GM21528 (cell line): ENCODE measurements around the gene C2orf42.
"Not testable (repeated sequence)": the region's sequence is repeated elsewhere in the genome, so short reads cannot be mapped to it uniquely, and the experiment has no call there.

Source experiments
- ATAC-seq: cut with Tn5 transposase; IDR thresholded peaks from one replicate; pipeline ENCODE4 v1.9.1; 2021; ENCODE audit warnings: mild to moderate bottlenecking, moderate library complexity; ENCODE audit not compliant: unreplicated experiment, low FRiP score

The C2orf42 gene

GRCh38 chr2:70133491-70134322 lies 57.1 kb downstream of the C2orf42 start:
- ATAC-seq: no peak

GRCh38 chr2:70133127-70133452 lies 57.7 kb downstream of the C2orf42 start:
- no peak for ATAC-seq

- ATAC-seq: no peak
These were observed 58.3 kb downstream of the C2orf42 start for GRCh38 chr2:70132244-70133126.

GRCh38 chr2:70131344-70132143 lies 59.3 kb downstream of the C2orf42 start:
- ATAC-seq: not testable (repeated sequence)

DNA sequence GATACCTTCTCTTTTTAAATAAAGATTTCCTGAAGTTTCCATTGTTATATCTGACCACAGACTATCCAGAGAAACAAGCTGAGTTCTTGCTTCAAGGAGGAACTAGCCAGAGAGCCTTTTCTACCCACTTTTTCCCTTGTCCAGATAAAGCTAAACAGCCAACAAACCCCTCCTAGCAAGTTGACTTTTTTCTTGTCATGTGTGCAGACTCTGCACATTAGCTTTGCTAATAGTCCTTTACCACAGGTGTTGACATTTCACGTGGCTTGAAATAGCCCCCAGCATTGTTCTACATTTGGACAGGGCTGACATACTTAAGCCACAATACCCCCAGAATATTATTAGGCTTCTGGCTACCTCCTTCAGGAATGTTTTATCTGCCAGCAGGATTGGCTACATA lies 62.8 kb downstream of the C2orf42 start:
- no peak for ATAC-seq

- ATAC-seq: no peak
These were observed 64.4 kb downstream of the C2orf42 start for GRCh38 chr2:70126413-70126812.

DNA sequence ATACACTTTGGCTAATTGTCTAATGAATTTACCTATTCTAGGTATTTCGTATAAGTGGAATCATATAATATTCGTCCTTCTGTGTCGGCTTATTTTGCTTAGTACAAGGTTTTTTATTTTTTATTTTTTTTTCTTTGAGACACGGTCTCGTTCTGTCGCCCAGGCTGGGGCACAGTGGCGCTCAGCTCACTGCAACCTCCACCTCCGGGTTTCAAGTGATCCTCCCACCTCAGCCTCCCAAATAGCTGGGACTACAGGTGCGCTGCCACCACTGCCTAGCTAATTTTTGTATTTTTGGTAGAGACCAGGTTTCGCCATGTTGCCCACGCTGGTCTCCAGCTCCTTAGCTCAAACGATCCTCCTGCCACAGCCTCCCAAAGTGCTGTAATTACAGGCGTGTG lies 65.3 kb downstream of the C2orf42 start:
- no peak for ATAC-seq

- no peak for ATAC-seq
These were observed 65.8 kb downstream of the C2orf42 start for GRCh38 chr2:70124983-70125480.

GRCh38 chr2:70123829-70124116 lies 67.0 kb downstream of the C2orf42 start:
- ATAC-seq: no peak

DNA sequence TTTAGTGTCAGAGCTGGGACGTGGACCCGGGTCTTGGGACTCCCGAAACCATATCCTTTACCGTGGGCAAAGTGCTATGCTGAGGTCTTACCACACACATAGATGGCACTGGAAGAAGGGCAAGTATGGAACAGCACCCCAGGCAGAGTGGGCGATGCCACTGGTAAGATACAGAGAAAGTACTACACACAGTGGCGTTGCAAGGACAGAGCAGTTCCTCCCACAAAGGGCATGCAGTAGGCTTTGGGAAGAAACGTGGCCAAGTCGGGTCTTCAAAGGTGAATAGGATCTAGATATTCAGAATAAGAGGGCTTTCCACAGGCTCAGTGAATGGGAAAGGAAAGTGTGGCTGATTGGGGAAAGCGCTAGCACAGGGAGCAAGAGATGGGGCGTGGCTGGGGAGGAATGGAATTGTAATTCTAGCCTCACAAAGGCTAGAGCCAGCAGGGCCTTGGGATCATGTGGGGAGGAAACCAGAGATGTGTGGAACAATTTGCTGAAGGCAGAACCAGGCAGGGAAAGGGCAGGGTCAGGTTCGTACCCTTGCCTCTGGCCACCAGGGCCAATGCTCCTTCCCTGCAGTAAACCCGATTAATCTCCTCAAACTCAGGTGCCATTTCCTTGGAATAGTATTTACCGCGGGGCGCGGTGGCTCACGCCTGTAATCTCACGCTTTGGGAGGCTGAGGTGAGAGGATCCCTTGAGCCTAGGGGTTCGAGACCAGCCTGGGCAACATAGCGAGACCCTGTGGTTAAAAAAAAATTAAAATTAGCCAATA lies 67.6 kb downstream of the C2orf42 start:
- no peak for ATAC-seq

DNA sequence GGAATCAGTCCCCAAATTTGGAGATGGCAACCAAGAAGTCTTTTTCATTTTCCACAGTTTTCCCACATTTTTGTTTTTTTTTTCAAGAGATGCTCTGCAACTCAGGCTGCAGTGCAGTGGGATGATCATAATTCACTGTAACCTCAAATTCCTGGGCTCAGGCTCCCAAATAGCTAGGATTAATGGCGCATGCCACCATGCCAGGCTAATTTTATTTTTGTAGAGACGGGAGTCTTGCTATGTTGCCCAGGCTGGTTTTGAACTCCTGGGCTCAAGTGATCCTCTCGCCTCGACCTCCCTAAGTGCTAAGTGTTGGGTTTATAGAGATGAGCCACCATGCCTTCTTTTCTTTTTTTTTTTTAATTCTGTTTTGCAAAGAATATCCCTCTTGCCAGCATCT lies 68.3 kb downstream of the C2orf42 start:
- no peak for ATAC-seq

GRCh38 chr2:70121627-70122372 lies 69.0 kb downstream of the C2orf42 start:
- ATAC-seq: no peak

DNA sequence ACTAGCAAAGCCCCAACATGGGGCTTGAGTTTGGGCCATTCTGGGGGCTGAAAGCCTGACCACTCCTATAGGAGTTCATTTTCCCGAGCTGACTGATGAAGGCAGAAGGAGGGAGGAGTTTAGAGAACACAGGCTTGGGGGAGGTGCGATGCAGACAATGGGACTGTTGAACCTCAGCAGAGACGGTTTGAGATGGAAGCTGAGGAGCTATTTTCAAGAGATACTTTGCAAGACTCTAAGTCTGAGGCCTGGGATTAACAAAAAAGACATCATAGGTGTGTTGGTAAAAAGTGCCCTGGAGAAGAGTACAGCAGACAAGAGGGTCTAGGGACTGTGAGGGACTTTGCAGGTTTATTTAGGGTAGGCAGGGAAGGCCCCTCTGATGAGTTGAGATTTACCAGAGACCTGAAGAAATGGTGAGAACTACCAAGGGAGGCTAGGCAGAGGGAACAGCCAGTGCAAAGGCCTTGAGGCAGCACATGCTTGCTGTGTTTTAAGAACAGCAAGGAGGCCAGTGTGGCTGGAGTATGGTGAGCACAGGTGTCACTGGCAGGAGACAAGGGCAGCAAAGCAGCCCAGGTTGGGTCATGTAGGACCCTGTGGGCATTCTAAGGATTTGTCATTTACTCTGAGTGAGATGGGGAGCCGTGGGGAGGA lies 71.9 kb downstream of the C2orf42 start:
- no peak for ATAC-seq

DNA sequence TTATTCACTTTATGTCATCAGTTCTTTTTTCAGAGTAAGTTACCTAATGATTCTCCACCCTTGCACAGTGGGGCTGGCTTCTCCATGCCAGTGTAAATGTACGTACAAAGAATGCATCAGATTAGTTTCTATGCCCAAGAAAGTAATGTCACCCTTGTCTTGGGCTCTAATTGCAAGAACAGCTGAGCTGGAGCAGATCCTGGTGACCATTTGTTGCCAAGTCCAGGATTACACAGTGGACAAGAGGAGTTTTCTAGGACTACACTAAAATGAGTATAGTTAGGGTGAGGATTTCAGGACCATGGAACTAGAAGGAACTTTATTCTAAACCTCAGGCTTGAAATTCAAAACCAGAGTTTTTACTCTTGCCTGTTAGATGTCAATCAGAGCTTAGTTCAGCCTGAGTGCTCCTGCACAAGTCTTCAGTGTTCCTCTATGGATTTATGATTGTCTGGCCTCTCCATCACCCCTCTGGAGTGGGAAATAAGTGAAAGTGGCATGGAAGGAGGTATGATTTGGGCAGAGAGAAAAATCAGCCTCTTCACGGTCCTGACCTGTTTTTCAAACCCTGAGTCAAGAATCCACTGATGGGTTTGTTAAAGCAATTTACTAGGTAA lies 73.8 kb downstream of the C2orf42 start:
- ATAC-seq: no peak

- ATAC-seq: peak; percentile 56
These were observed 75.0 kb downstream of the C2orf42 start for GRCh38 chr2:70115646-70116442.

DNA sequence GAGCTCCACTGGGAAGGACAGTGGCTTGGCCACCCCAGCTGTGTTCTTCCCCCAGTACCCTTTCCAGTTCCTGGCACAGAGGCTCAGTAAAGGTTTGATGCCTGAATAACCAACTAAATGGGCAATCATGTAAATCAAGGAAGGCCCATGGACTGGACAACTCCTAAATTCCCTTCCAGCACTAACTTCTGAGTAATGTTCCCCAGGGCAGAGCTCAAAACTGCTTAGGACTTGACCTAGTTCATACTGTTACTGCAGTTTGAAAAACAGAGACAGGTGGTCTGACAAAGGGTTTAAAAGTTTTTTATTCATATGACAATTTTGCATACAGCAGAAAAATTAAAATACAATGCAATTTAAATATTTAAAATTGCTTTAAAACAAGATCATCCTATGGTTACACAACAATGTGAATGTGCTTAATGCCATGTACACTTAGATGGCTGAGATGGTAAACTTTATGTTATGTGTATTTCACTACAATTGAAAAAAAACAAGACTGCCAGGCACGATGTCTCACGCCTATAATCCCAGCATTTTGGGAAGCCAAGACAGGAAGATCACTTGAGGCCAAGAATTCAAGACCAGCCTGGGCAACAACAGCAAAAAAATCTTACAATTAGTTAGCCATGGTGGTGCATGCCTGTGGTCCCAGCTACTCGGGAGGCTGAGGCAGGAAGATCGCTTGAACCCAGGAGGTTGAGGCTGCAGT lies 77.3 kb downstream of the C2orf42 start:
- ATAC-seq: no peak
